Posterior vena cava (tissue), 2 donors: ENCODE data around the gene AMBRA1. TPM values are rescaled to one million over a fixed set of nuclear protein-coding genes. Genes with fewer than 3 reads are reported as not detected.
A peak's percentile ranks its signal among the peaks of the same experiment; 100 is the strongest.

Source experiments
- DNase-seq: peaks from one replicate; pipeline ENCODE4 v3.0.0-alpha.2; 2020; ENCODE audit warnings: low spot score
- intact Hi-C, 2 donors: fragments of 100-400 bp; cut with DNase I; formaldehyde crosslinking; loops; one replicate each; pipeline versions ENCODE4 v1.14.1 to v1.14.2; 2022 to 2023
- microRNA-seq, 2 donors: library from miRNA; unstranded; fragments of <30 nt; microRNA quantifications; one replicate each; pipeline ENCODE4 v1.2.0, GENCODE V29; 2020 to 2021; ENCODE audit warnings: borderline microRNAs expressed in 2 of 2
- total RNA-seq, 2 donors: library from RNA; stranded (reverse); fragmentation: NEBNext Ultra II Directional; extraction: Animal tissue kit (Norgen Biotek cat#: 25700); gene quantifications; one replicate each; pipeline ENCODE4 v1.2.1, GENCODE V29; 2021
- donor health status: DM: yes; HTN: yes; CAD: no.
- donor health status: DM: yes; HTN: yes; CAD: no.

The AMBRA1 gene
- total RNA-seq, 2 donors from 2014 or later: 25.9 to 27.3 TPM

- intact Hi-C loops: no loop called here
Measured at GRCh38 chr11:46351148-46351547, 242.7 kb downstream of the AMBRA1 start.

GRCh38 chr11:46350695-46351094, 243.1 kb downstream of the AMBRA1 start:
- DNase-seq: no peak
- intact Hi-C loops: no loop called here

More at GRCh38 chr11:46351148-46351547, 242.7 kb downstream of the AMBRA1 start:
- no peak for DNase-seq

- intact Hi-C loops: no loop called here
- DNase-seq: no peak
Measured at GRCh38 chr11:46348566-46349401, 245.0 kb downstream of the AMBRA1 start.

- DNase-seq: peak; percentile 87
- intact Hi-C loops: no loop called here
Measured at GRCh38 chr11:46347637-46348311, 246.0 kb downstream of the AMBRA1 start.

- intact Hi-C loops: no loop called here
- DNase-seq: peak; percentile 96
Measured at GRCh38 chr11:46346886-46347636, 246.8 kb downstream of the AMBRA1 start, which contains the start of gene DGKZ. TSS of gene DGKZ (plus strand) at chr11:46347463. CDS start at chr11:46347660, 197 bp downstream.

Small RNA genes lying within 50 kb of the gene (microRNA-seq; reads per million reads assigned to microRNA genes)
- gene MIR3160-1: 0 reads per million in 2 donors
- 0 reads per million in 2 donors for gene MIR3160-2
- 0 reads per million in 2 donors for gene MIR4688

Other genes with a start within 250 kb of the AMBRA1 start
- gene DGKZ, start 246.6 kb downstream of the AMBRA1 start, total RNA-seq: 10 to 100 TPM; 38.5 to 41.2 TPM
- gene MDK, start 212.4 kb downstream of the AMBRA1 start, total RNA-seq: 10 to 100 TPM; 16.6 to 28.9 TPM
- not detected for gene CHRM4, start 202.2 kb downstream of the AMBRA1 start, total RNA-seq
- 1 to 10 TPM; 3.5 to 3.9 TPM for gene HARBI1, start 23.2 kb upstream of the AMBRA1 start, total RNA-seq
- gene ATG13, start 23.5 kb upstream of the AMBRA1 start, total RNA-seq: 10 to 100 TPM; 40.8 to 52.9 TPM
- gene ARHGAP1, start 106.6 kb upstream of the AMBRA1 start, total RNA-seq: 100 to 1,000 TPM; 265 to 283 TPM
- 1 to 10 TPM; 5.4 to 5.7 TPM for gene ZNF408, start 107.0 kb upstream of the AMBRA1 start, total RNA-seq
- not detected for gene F2, start 125.2 kb upstream of the AMBRA1 start, total RNA-seq